Activated CD4-positive, alpha-beta T cell treated with anti-CD3 and anti-CD28 coated beads, Interleukin-2, amount 10 ng/mL, durations not matched to agents 7 days and 5 days (primary cell): Measurements from ENCODE around the gene ZNF586. TPM values are rescaled to one million over a fixed set of nuclear protein-coding genes. Genes with fewer than 3 reads are reported as not detected.
"Not testable (repeated sequence)": the region's sequence is repeated elsewhere in the genome, so short reads cannot be mapped to it uniquely, and the experiment has no call there.

Source experiments
- CTCF ChIA-PET: fragments of 350-600 bp; sonication (Branson Sonifier 250); formaldehyde crosslinking; loops from one replicate; lab custom pipeline; 2021; ENCODE audit warnings: antibody characterized with exemption; lab: Charles Lee
- POLR2A ChIA-PET: fragments of 350-600 bp; sonication (Branson Sonifier 250); formaldehyde crosslinking; loops from one replicate; lab custom pipeline; 2021; ENCODE audit warnings: antibody characterized with exemption; lab: Charles Lee
- DNase-seq: peaks from one replicate; pipeline ENCODE4 v3.0.0-alpha.2; 2020
- H3K27ac Mint-ChIP-seq: one replicate; pipeline ENCODE4 v1.8.0; 2021; ENCODE audit warnings: mild to moderate bottlenecking, moderate library complexity, mixed read lengths
- H3K27me3 Mint-ChIP-seq: one replicate; pipeline ENCODE4 v1.8.0; 2021; ENCODE audit warnings: mixed read lengths
- H3K36me3 Mint-ChIP-seq: one replicate; pipeline ENCODE4 v1.8.0; 2021; ENCODE audit warnings: low read depth, mixed read lengths
- H3K4me1 Mint-ChIP-seq: one replicate; pipeline ENCODE4 v1.8.0; 2021; ENCODE audit warnings: mixed read lengths
- H3K4me3 Mint-ChIP-seq: one replicate; pipeline ENCODE4 v1.8.0; 2021; ENCODE audit warnings: mild to moderate bottlenecking, moderate library complexity, mixed read lengths
- H3K9me3 Mint-ChIP-seq: one replicate; pipeline ENCODE4 v1.8.0; 2021; ENCODE audit warnings: mixed read lengths
- total RNA-seq, 2 experiments: library from RNA; stranded (reverse); gene quantifications; one replicate each; pipeline ENCODE4 v1.2.3, GENCODE V29; 2021

ZNF586 gene
- total RNA-seq, 2 experiments from 2014 or later = 26.8 to 28.4 TPM

DNA sequence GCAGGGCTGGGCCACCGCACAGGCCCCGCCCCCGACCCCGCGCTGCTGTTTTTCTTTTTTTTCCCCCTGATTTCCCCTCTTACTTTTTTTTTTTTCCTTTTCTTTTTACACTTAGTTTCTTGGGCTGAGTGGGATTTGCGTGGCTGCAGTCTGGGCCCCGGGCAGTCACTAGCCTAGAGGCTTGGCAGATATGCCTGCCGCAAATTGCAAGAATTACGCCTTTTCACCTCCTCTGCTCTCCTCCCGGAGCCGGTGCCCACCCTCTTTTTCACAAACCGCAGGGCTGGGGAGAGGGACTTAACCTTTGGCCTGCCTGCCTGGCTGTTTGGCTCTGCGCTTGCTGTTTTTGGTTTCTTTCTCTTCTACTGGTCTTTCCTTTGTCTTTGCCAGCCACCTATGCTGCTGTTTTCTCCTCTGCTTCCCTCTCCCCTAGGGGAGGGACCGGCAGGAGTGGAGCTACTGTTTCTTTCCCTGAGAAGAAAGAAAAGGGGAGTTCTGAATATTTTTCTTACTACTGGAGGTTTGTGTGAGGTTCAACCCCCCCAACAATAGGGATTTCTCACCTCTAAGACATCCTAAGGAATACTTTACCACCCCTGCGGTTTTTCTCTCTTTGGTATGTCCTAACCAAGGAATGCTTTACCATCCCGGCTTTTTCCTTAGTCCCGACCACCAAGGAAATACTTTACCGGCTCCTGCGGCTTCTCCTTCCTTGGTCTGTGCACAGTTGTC lies 34.3 kb downstream of the ZNF586 start:
- Mint-ChIP-seq H3K4me1 (peaks cover 28% of the 10 kb centered on the region), H3K27me3 (no peaks in the 10 kb centered on the region), H3K36me3 (peaks cover 50% of the 10 kb centered on the region), H3K27ac (peak overlapping the region; percentile 78), H3K9me3 (no peaks in the 10 kb centered on the region), H3K4me3 (peak overlapping the region; percentile 56)
- CTCF ChIA-PET = no interaction called here
- DNase-seq = no peak
- POLR2A ChIA-PET = no interaction called here

- DNase-seq = no peak
- no peak overlapping the region for H3K27ac Mint-ChIP-seq
- H3K27me3 Mint-ChIP-seq = no peaks in the 10 kb centered on the region
- CTCF ChIA-PET = interaction anchor here (0.6 to 0.8 kb wide), 2 partner anchors 9 to 80 kb away, joined by 3 to 5 read pairs; partner anchors contain the start of gene ZNF671
- no peaks in the 10 kb centered on the region for H3K9me3 Mint-ChIP-seq
- POLR2A ChIA-PET = no interaction called here
- H3K4me1 Mint-ChIP-seq = peaks cover 31% of the 10 kb centered on the region
- H3K4me3 Mint-ChIP-seq = no peak overlapping the region
- peaks cover 65% of the 10 kb centered on the region for H3K36me3 Mint-ChIP-seq
Observed at GRCh38 chr19:57807541-57807940, 38.1 kb downstream of the ZNF586 start.

DNA sequence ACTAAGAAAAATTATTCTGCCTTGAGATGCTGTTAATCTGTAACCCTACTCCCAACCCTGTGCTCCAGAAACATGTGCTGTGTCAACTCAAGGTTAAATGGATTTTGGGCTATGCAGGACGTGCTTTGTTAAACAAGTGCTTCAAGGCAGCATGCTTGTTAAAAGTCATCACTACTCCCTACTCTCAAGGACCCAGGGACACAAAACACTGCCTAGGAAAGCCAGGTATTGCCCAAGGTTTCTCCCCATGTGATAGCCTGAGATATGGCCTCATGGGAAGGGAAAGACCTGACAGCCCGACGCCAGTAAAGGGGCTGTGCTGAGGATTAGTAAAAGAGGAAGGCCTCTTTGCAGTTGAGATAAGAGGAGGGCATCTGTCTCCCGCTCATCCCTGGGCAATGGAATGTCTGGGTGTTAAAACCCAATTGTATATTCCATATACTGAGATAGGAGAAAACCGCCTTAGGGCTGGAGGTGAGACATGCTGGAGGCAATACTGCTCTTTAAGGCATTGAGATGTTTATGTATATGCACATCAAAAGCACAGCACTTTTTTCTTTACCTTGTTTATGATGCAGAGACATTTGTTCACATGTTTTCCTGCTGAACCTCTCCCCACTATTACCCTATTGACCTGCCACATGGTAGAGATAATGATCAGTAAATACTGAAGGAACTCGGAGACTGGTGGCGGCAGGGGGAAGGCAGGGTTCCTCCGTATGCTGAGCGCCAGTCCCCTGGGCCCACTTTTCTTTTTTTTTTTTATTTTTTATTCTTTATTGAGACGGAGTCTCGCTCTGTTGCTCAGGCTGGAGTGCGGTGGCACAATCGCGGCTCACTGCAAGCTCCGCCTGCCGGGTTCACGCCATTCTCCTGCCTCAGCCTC lies 41.2 kb downstream of the ZNF586 start:
- peaks cover 57% of the 10 kb centered on the region for H3K36me3 Mint-ChIP-seq

GRCh38 chr19:57812226-57812625 lies 42.8 kb downstream of the ZNF586 start:
- H3K4me3 Mint-ChIP-seq = no peak overlapping the region
- peaks cover 53% of the 10 kb centered on the region for H3K36me3 Mint-ChIP-seq
- DNase-seq = no peak
- ChIA-PET CTCF (no interaction called here), POLR2A (no interaction called here)
- H3K9me3 Mint-ChIP-seq = no peaks in the 10 kb centered on the region
- no peaks in the 10 kb centered on the region for H3K27me3 Mint-ChIP-seq
- peak overlapping the region; percentile 65 for H3K27ac Mint-ChIP-seq
- H3K4me1 Mint-ChIP-seq = peaks cover 39% of the 10 kb centered on the region

More for the DNA sequence above, 41.2 kb downstream of the ZNF586 start:
- CTCF ChIA-PET, POLR2A ChIA-PET, H3K27me3 Mint-ChIP-seq, H3K9me3 Mint-ChIP-seq, DNase-seq, H3K4me3 Mint-ChIP-seq: not testable (repeated sequence)
- H3K4me1 Mint-ChIP-seq = peaks cover 37% of the 10 kb centered on the region
- H3K27ac Mint-ChIP-seq = peak overlapping the region; percentile 54

DNA sequence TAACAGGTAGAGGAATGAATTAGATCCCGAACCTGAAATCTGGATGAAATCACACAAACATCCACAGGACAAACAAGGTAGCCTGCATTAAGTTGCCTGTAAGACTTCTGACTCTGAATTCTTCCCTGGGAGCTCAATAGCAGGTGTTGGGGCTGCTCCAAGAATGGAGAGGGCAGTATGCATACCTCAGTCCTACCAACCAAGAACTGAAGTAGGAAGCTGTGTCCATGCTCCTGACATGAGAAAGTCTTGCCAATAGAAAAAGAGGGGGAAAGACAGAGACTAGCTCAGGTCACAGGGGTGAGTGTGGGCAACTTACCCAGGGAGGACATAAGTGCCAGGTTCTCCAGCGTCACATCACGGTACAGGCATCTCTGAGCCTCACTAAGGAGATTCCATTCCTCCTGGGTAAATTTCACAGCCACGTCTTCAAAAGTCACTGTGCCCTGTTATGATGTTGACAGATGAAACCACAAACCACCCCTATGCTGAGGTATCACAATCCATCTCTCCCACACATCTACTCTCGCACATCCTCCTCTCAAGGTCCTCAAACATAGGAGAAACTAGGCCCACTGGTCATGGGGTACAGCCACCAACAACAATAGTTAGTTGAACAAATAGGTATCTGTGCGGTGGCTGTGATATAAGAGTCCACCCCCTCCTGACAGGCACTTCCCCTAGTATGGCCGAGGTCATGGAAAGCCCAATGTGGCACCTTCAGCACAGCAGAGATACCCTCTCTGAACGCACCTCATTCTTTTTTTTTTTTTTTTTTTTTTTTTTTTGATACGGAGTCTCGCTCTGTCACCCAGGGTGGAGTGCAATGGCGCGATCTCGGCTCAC lies 43.7 kb downstream of the ZNF586 start:
- H3K4me1 Mint-ChIP-seq = peaks cover 39% of the 10 kb centered on the region

DNA sequence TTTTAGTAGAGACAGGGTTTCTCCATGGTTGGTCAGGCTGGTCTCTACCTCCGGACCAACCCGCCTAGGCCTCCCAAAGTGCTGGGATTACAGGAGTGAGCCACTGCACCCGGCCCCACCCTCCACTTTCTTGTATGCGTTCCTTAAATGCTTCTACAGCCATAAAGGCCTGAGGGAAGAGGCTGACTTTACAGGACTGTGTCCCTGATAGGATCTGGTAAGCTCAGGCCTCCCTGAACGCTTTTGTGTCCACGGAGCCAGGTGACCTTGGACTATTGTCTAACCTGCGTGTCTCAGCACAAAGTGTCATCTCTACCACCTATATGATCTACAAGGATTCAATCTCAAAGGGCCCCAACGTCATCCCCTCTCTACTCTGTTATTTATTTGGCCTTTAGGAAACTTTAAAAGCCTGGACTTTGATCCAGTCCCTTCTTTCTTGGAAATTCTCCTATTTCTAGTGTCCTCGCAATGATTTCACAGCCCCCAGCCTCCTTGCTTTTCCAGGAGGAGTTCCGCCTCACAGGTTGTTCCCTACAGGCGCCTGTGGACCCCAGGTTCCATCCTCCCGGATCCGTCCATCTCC lies 44.5 kb downstream of the ZNF586 start:
- Mint-ChIP-seq H3K36me3 (peaks cover 39% of the 10 kb centered on the region), H3K4me3 (peak overlapping the region; percentile 95), H3K27ac (peak overlapping the region; percentile 94), H3K9me3 (no peaks in the 10 kb centered on the region), H3K27me3 (no peaks in the 10 kb centered on the region), H3K4me1 (peaks cover 44% of the 10 kb centered on the region)
- ChIA-PET POLR2A (no interaction called here), CTCF (interaction anchor here (1.7 kb wide), 1 partner anchor 31 kb away, joined by 3 read pairs; no protein-coding TSS in a partner anchor)
- DNase-seq = no peak

More for the DNA sequence above, 43.7 kb downstream of the ZNF586 start:
- peak overlapping the region; percentile 95 for H3K4me3 Mint-ChIP-seq
- CTCF ChIA-PET, DNase-seq, POLR2A ChIA-PET, H3K27me3 Mint-ChIP-seq, H3K9me3 Mint-ChIP-seq: not testable (repeated sequence)
- peaks cover 45% of the 10 kb centered on the region for H3K36me3 Mint-ChIP-seq
- H3K27ac Mint-ChIP-seq = peak overlapping the region; percentile 78

- H3K27me3 Mint-ChIP-seq = no peaks in the 10 kb centered on the region
- H3K4me1 Mint-ChIP-seq = peaks cover 48% of the 10 kb centered on the region
- POLR2A ChIA-PET = no interaction called here
- H3K27ac Mint-ChIP-seq = peak within 1 kb of the TSS; percentile 94
- peak within 1 kb of the TSS; percentile 95 for H3K4me3 Mint-ChIP-seq
- DNase-seq = peak; percentile 83
- no peaks in the 10 kb centered on the region for H3K9me3 Mint-ChIP-seq
- CTCF ChIA-PET = interaction anchor here (1.0 to 1.7 kb wide), 2 partner anchors 14 to 30 kb away, joined by 3 read pairs; no protein-coding TSS in a partner anchor
- peaks cover 32% of the 10 kb centered on the region for H3K36me3 Mint-ChIP-seq
Observed at GRCh38 chr19:57814505-57815246, 45.2 kb downstream of the ZNF586 start, which contains the start of gene ZNF552. ZNF552 (minus strand) TSS chr19:57814913; CDS start chr19:57814743, 170 bp downstream.

- H3K4me3 Mint-ChIP-seq = peak overlapping the region; percentile 95
- H3K9me3 Mint-ChIP-seq = no peaks in the 10 kb centered on the region
- no peak for DNase-seq
- peak overlapping the region; percentile 94 for H3K27ac Mint-ChIP-seq
- CTCF ChIA-PET = interaction anchor here (1.0 to 1.7 kb wide), 2 partner anchors 15 to 29 kb away, joined by 3 read pairs; no protein-coding TSS in a partner anchor
- H3K36me3 Mint-ChIP-seq = peaks cover 29% of the 10 kb centered on the region
- peaks cover 54% of the 10 kb centered on the region for H3K4me1 Mint-ChIP-seq
- H3K27me3 Mint-ChIP-seq = no peaks in the 10 kb centered on the region
- POLR2A ChIA-PET = no interaction called here
Observed at GRCh38 chr19:57815247-57816075, 46.0 kb downstream of the ZNF586 start.

DNA sequence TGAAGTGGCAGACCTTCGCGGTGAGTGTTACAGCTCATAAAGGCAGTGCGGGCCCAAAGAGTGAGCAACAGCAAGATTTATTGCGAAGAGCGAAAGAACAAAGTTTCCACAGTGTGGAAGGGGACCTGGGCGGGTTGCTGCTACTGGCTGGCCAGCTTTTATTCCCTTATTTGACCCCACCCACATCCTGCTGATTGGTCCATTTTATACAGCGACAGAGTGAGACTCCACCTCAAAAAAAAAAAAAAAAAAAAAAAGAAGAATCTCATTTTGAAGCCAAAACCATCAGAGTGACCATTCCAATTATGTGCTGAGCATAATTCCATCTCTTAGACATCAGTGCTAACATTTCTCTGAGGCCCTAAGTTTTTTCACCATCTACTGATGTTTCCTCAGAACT lies 47.2 kb downstream of the ZNF586 start:
- no peak for DNase-seq
- CTCF ChIA-PET = no interaction called here
- H3K4me1 Mint-ChIP-seq = peaks cover 63% of the 10 kb centered on the region

DNA sequence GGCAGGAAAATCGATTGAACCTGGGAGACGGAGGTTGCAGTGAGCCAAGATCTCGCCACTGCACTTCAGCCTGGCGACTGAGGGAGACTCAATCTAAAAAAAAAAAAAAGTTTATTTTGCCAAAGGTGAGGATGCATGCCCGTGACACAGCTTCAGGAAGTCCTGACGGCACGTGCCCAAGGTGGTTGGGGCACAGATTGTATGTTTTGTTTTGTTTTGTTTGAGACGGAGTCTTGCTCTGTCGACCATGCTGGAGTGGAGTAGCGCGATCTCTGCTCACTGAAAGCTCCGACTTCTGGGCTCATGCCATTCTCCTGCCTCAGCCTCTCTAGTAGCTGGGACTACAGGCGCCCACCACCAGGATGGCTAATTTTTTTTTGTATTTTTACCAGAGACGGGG lies 48.5 kb downstream of the ZNF586 start:
- Mint-ChIP-seq H3K9me3 (no peaks in the 10 kb centered on the region), H3K4me1 (peaks cover 61% of the 10 kb centered on the region), H3K4me3 (peak overlapping the region; percentile 96), H3K36me3 (peaks cover 32% of the 10 kb centered on the region), H3K27ac (peak overlapping the region; percentile 46), H3K27me3 (no peaks in the 10 kb centered on the region)
- ChIA-PET POLR2A (no interaction called here), CTCF (no interaction called here)
- no peak for DNase-seq

More for the DNA sequence above, 47.2 kb downstream of the ZNF586 start:
- POLR2A ChIA-PET = no interaction called here
- Mint-ChIP-seq H3K36me3 (peaks cover 30% of the 10 kb centered on the region), H3K27ac (no peak overlapping the region), H3K9me3 (no peaks in the 10 kb centered on the region), H3K27me3 (no peaks in the 10 kb centered on the region), H3K4me3 (no peak overlapping the region)

DNA sequence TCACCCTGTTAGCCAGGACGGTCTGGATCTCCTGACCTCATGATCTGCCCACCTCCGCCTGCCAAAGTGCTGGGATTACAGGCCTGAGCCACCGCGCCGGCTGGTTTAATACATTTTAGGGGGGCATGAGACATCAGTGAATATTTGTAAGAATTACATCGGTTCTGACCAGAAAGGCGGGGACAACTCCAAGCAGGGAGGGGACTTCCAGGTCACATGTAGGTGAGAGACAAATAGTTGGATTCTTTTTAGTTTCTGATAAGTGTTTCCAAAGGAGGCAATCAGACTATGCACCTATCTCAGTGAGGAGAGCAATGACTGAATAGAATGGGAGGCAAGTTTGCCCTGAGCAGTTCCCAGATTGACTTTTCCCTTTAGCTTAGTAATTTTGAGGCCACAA lies 48.9 kb downstream of the ZNF586 start:
- POLR2A ChIA-PET = no interaction called here
- DNase-seq = no peak
- Mint-ChIP-seq H3K9me3 (no peaks in the 10 kb centered on the region), H3K27ac (peak overlapping the region; percentile 52), H3K4me3 (peak overlapping the region; percentile 96), H3K4me1 (peaks cover 61% of the 10 kb centered on the region), H3K27me3 (no peaks in the 10 kb centered on the region), H3K36me3 (peaks cover 34% of the 10 kb centered on the region)
- CTCF ChIA-PET = interaction anchor here (2.0 kb wide), 1 partner anchor 31 kb away, joined by 6 read pairs; the partner anchor contains the start of gene ZNF587
